Prostate gland (tissue), 2 donors: Measurements from ENCODE around the gene FAM98B. TPM values are rescaled to one million over a fixed set of nuclear protein-coding genes. Genes with fewer than 3 reads are reported as not detected.

Source experiments
- DNase-seq: peaks from one replicate; pipeline ENCODE4 v3.0.0-alpha.2; 2019; ENCODE audit warnings: low spot score
- H3K27ac ChIP-seq, 2 donors: fragments of 200-600 bp; sonication (generic); 2 replicates each; pipeline ENCODE4 v1.5.1; 2017 to 2019
- H3K27me3 ChIP-seq: fragments of 200-600 bp; sonication (generic); replicated peaks from 2 replicates; pipeline ENCODE4 v1.5.1; 2019; ENCODE audit not compliant: insufficient read depth
- H3K36me3 ChIP-seq, 2 donors: fragments of 200-600 bp; sonication (generic); 1 replicate in 1 of 2; 2 replicates in 1 of 2; pipeline versions ENCODE4 v1.5.1 to v1.8.1; 2017 to 2019
- H3K4me1 ChIP-seq: fragments of 200-600 bp; sonication (generic); replicated peaks from 2 replicates; pipeline ENCODE4 v1.5.1; 2019
- H3K4me3 ChIP-seq, 2 donors: fragments of 200-600 bp; sonication (generic); 2 replicates each; pipeline ENCODE4 v1.5.1; 2017 to 2019
- H3K9me3 ChIP-seq: fragments of 200-600 bp; sonication (generic); 2 replicates; pipeline ENCODE4 v1.5.1; 2017
- CTCF ChIP-seq, 4 experiments: fragments of 200-600 bp in 2 of 4; fragments of 450-650 bp in 2 of 4; sonication (generic) in 2 of 4; IDR thresholded peaks; 1 replicate in 3 of 4; 2 replicates in 1 of 4; pipeline ENCODE4 v1.5.1; 2016 to 2019; ENCODE audit warnings: antibody characterized with exemption in 4 of 4, mild to moderate bottlenecking in 2 of 4, moderate library complexity in 2 of 4
- POLR2A ChIP-seq: fragments of 450-650 bp; IDR thresholded peaks from one replicate; pipeline ENCODE4 v1.6.1; 2016; ENCODE audit warnings: antibody characterized with exemption, mild to moderate bottlenecking
- POLR2AphosphoS5 ChIP-seq: sonication (generic); formaldehyde crosslinking; IDR thresholded peaks from one replicate; pipeline ENCODE4 v1.6.1; 2017; ENCODE audit warnings: antibody characterized with exemption
- WGBS: methylation state at CpG from one replicate; pipeline ENCODE4 v1.1.5; 2018; 5-methylcytosine and 5-hydroxymethylcytosine counted together
- intact Hi-C: fragments of 100-400 bp; cut with DNase I; formaldehyde crosslinking; loops from one replicate; pipeline ENCODE4 v1.14.2; 2022
- total RNA-seq, 2 donors: library from RNA; depleted of rRNA; stranded (reverse); fragments of >200 nt; gene quantifications; one replicate each; pipeline ENCODE4 v1.1.0, GENCODE V29; 2016

FAM98B gene
- total RNA-seq, 2 donors from 2014 or later, result 9.8 to 27.0 TPM

DNA sequence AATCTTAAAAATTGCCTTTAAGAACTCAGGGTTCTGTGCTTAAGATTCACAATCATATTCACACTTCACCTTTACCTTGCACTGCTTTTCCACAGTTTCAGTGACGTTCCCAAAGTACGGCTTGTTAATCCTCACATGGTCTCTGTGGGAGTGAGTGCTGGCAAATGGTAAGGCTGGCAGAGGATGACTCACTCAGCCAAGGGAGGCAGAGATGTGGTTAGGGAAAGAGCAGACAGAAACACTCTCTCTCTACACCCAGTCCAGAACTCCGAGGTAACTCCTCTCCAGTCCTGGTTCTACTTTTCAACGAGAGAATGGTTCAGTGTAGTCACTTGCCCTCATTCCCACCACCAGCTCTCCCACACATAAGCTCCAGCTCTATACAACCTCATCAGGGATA, 77.6 kb downstream of the FAM98B start:
- H3K4me3 ChIP-seq, result no peak overlapping the region
- intact Hi-C loops, result no loop called here
- no peaks in the 10 kb centered on the region for H3K36me3 ChIP-seq
- no peak for DNase-seq
- 75% methylated on average over 4 of the region's 4 CpGs for WGBS
- no peak for TF ChIP-seq CTCF (IDR thresholded peaks at IDR 0.05)
- TF ChIP-seq POLR2A, result no peak
- no peak for TF ChIP-seq POLR2AphosphoS5
- no peaks in the 10 kb centered on the region for H3K27me3 ChIP-seq
- no peaks in the 10 kb centered on the region for H3K4me1 ChIP-seq
- no peaks in the 10 kb centered on the region for H3K9me3 ChIP-seq
- H3K27ac ChIP-seq, result no peak overlapping the region

- no peak for TF ChIP-seq POLR2A
- no peak for TF ChIP-seq POLR2AphosphoS5
- TF ChIP-seq CTCF (IDR thresholded peaks at IDR 0.05), result no peak
- 83% methylated on average over 3 of the region's 3 CpGs for WGBS
- Histone ChIP-seq H3K9me3 (no peaks in the 10 kb centered on the region), H3K4me1 (no peaks in the 10 kb centered on the region), H3K27ac (no peak overlapping the region), H3K4me3 (no peak overlapping the region), H3K27me3 (no peaks in the 10 kb centered on the region), H3K36me3 (no peaks in the 10 kb centered on the region)
- intact Hi-C loops, result no loop called here
- DNase-seq, result no peak
These were observed 78.8 kb downstream of the FAM98B start for GRCh38 chr15:38532728-38533127.

GRCh38 chr15:38533416-38533915, 79.5 kb downstream of the FAM98B start:
- no peaks in the 10 kb centered on the region for H3K4me1 ChIP-seq
- 86% methylated on average over 6 of the region's 6 CpGs for WGBS
- H3K36me3 ChIP-seq, result no peaks in the 10 kb centered on the region
- intact Hi-C loops, result no loop called here
- no peak for DNase-seq
- H3K9me3 ChIP-seq, result no peaks in the 10 kb centered on the region
- no peak for TF ChIP-seq POLR2A
- no peak for TF ChIP-seq POLR2AphosphoS5
- no peak for TF ChIP-seq CTCF (IDR thresholded peaks at IDR 0.05)
- no peak overlapping the region for H3K27ac ChIP-seq
- no peak overlapping the region for H3K4me3 ChIP-seq
- H3K27me3 ChIP-seq, result no peaks in the 10 kb centered on the region

- Histone ChIP-seq H3K36me3 (no peaks in the 10 kb centered on the region), H3K9me3 (no peaks in the 10 kb centered on the region), H3K27ac (no peak overlapping the region), H3K4me3 (no peak overlapping the region), H3K4me1 (no peaks in the 10 kb centered on the region), H3K27me3 (no peaks in the 10 kb centered on the region)
- no peak for DNase-seq
- intact Hi-C loops, result no loop called here
- no peak for TF ChIP-seq POLR2AphosphoS5
- no peak for TF ChIP-seq CTCF (IDR thresholded peaks at IDR 0.05)
- no peak for TF ChIP-seq POLR2A
These were observed 80.0 kb downstream of the FAM98B start for GRCh38 chr15:38533926-38534325.

GRCh38 chr15:38534691-38535090, 80.8 kb downstream of the FAM98B start:
- Histone ChIP-seq H3K9me3 (no peaks in the 10 kb centered on the region), H3K4me1 (no peaks in the 10 kb centered on the region), H3K36me3 (no peaks in the 10 kb centered on the region), H3K27me3 (no peaks in the 10 kb centered on the region), H3K4me3 (no peak overlapping the region), H3K27ac (no peak overlapping the region)
- intact Hi-C loops, result no loop called here
- 84% methylated on average over 3 of the region's 3 CpGs for WGBS
- DNase-seq, result no peak
- TF ChIP-seq POLR2AphosphoS5 (no peak), CTCF (IDR thresholded peaks at IDR 0.05) (no peak), POLR2A (no peak)
